GM04503 (cell line): ENCODE measurements around the gene TMX3.
A peak's percentile ranks its signal among the peaks of the same experiment; 100 is the strongest.

Experiments used
- DNase-seq: peaks from one replicate; pipeline ENCODE4 v3.0.0-alpha.2; 2012; ENCODE audit warnings: low read depth

The TMX3 gene, protein sequence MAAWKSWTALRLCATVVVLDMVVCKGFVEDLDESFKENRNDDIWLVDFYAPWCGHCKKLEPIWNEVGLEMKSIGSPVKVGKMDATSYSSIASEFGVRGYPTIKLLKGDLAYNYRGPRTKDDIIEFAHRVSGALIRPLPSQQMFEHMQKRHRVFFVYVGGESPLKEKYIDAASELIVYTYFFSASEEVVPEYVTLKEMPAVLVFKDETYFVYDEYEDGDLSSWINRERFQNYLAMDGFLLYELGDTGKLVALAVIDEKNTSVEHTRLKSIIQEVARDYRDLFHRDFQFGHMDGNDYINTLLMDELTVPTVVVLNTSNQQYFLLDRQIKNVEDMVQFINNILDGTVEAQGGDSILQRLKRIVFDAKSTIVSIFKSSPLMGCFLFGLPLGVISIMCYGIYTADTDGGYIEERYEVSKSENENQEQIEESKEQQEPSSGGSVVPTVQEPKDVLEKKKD

DNA sequence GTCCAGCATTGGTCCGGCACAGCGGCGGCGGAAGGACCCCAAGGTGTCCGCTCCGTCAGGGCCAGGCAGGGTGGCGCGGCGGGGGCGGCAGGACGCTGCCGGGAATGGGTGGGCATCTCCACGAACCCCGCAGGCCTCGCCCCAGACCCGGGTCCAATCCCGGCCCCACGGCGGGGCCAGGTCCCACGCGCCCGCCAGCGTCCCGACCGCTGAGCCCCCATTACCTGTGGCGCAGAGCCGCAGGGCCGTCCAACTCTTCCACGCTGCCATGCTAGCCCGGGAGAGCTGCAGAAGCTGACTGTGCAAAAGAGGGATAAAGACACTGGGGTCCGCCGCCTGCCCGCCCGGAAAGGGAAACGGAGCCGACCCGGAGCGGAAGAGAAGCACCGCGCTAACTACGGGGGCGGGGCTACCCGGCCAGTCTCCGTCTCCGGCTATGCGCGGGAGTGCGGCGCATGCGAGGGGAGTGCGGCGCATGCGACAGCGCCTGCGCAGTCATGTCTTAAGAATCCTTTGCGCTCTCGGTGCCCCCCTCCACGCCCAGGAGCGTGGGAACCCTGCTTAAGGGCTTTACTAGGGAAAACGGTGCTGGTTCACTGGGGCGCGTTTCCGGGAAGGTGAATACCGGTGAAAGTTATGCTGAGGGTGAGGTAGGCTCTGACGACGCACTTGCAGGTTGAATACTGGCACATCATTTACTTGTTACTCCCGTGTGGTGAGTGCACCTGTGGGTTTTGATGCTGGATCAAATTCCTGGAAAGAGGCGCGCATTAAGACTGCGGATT lies at the start of gene TMX3:
Gene TMX3 (minus strand): TSS at position 397 of the 785 bp plus-strand sequence. CDS start 127 bp downstream, at position 270.
- DNase-seq, result peak; percentile 50

DNA sequence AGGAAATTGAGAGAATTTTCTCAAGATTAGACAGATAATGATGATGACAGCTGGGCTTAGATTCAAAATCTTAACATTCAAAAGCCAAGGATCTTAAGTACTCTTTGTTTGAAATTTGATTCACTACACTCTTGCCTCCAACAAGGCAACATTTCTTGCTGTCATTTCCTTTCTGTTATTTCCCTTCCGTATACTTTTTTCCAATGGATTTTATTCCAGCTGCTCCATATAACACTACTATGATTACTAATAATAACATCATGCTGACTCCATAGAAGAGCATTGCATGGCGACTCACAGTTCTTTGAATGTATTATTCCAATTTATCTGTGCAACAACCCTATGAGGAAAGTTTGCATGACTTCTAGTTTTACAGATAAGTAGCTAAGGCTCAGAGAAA lies 49.1 kb upstream of the TMX3 start:
- DNase-seq, result no peak

- DNase-seq, result no peak
Observed at GRCh38 chr18:68763083-68763482, 48.2 kb upstream of the TMX3 start.

DNA sequence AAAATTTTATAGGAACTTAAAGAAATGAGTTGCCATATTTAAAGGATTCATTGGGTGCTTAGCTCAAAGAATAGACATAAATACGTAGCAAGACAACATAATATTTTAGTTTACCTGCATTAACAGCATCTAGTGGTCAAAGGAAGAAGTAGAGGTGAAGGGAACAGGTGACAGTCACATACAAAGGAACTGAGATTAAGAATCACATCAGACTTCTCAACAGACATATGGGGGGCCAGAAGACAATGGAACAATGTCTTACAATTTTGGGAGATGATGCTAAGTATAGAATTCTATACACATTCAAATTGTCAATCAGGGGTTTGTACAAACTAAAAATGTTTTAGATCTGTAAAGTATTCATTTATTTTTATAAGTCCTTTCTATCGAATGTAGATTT lies 44.4 kb upstream of the TMX3 start:
- no peak for DNase-seq

DNA sequence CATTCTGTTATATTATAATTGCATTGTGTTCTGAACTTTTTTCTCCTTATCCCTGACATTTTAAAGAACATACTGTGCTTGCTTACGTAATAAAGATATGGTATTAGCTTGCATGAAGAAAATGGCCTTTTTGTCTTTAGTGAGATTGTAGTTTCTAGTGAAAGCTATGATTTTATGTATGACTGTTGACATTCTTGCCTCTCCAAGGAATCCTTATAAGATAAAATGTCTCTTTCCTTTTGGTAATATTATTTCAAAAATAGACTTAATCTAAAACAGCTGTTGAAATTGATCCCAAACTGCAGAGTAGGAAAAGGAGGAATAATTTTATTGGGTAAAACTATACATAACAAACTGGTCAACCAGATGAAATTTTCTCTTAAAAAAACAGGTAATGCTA lies 42.2 kb upstream of the TMX3 start:
- DNase-seq, result no peak

DNA sequence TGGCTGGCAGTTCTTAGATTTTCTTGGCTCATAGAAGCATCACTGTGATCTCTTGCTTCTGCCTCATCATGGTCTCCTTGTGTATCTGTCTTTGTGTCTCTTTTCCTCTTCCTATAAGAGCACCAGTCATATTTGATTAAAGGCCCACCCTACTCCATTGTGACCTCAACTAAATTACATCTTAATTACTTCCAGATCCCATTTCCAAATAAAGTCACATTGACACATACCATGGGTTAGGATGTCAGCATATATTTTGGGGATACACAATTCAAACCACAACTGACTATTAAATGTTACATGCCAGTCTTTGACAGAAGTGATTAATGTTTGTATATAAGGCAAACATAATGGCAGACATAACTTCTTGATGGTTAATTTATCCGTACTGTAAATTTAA lies 27.3 kb upstream of the TMX3 start:
- no peak for DNase-seq

GRCh38 chr18:68740966-68741365 lies 26.1 kb upstream of the TMX3 start:
- DNase-seq, result no peak

DNA sequence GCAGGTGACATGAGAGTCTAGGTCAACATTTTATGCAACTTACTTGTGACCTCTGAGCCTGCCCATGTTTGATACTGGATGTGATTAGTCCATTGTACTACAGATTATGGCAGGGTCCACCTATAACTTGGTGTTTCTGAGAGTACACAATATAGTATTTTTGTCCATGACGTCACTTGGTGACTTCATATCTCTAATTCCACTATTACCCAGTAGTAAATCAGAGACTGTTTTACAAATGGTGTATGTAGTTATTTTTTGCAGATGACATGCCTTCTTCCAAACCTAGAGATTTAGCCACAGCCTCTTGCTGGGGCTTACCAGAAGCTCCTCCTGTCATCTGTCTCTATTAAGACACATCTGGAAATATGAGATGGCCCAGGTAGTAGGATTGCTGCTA lies 24.6 kb upstream of the TMX3 start:
- DNase-seq, result no peak

GRCh38 chr18:68738564-68738963 lies 23.7 kb upstream of the TMX3 start:
- DNase-seq, result no peak

DNA sequence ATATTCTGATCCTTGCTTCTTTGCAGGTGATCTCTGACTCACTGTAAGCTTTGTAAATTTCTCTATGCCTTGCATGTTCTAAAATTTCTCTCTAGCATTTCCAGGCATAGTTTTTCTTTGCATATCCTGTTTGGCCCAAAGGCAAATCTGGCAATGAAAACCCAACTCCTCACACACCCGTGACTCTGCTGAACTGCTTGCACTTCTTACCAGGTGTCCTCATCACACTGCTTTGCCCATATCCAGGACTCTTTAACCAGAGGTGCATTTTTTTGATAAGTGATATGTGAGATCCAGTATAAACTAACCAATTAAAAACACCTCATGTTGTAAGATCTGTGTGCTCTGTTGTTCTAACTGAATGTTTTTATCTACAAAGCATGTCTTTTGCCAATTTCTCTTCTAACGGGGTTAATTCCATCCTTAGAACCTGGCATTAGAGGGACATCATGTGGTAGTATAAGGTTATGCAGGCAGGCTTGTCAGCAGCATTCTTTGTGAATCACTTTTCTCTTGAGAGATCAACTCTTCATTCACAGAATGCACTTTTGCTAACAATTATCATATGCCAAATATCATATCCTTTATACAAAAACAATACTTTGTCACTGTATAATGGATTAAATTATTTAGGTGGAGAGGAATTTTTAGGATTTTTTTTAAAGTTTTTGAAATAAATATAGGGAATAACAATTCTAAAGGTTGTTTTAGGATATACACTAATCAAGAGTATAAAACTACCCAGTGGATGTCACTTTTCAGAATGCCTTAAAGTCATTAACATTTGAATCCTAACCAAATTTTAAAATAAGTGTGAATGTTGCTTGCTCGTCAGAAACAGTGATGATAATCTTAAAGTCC lies 20.8 kb upstream of the TMX3 start:
- no peak for DNase-seq

DNA sequence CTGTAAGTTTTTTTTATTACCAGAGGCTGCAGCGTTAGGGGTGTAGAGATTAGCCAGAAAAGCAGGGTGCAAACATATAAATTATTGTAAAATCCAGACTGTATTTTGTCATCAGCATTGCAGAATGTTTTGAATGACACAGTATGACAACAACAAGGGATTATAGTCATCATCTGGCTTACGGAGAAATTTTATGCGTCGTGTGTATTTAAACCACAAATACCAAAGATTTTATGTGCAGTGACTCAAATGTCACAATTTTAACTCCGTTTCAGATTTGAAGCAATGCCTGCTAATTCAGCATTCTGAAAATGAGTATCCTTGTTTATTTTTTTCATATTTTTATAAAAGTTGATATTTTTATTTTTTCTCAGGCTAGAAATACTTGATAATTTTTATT lies 19.4 kb upstream of the TMX3 start:
- no peak for DNase-seq

DNA sequence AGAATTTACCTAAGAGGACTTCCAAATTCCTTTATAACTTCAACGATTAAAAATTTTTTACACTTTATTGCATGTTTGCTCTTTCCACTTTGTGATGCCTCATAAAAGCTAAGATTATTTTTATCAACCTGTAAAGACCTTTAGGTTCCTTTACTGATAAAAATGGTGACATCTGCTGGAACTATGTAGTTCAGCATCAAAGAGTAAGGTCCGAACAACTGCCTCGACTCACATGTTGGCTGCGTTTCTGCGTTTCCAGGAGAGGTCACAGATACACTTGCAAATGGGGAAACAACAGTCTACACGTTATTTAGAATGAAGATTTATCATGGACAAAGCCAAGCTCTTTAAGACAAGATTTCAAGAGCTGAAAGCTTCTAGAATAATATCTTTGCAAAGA lies 18.8 kb upstream of the TMX3 start:
- DNase-seq, result no peak

DNA sequence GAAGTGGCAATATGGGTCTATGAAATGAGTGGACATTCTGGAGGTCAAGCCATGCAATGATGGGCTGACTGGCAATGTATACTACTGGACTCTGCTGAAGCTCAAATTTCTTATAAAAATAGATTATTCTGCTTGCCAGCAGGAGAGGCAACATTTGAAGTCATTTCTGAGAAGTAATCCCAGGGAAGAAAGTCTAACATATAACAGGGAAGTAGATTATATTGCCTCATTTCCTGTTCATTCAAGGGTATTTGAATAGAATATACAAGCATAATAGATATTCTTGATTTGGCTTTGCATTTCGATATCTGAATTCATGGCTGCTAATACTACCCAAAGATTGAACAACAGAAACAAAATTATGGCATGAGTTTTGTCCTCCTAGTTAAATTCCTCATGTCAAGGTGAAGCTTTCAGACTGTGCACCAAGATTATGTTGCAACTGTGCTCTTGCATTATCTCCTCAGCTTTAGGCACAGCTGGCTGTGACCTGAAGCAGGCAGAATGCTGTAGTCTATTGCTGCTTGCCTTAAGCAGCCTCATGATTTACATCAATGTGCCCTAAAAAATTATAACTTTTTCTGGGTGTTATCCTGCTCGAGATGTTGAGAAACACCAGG lies 13.3 kb upstream of the TMX3 start:
- DNase-seq, result no peak

DNA sequence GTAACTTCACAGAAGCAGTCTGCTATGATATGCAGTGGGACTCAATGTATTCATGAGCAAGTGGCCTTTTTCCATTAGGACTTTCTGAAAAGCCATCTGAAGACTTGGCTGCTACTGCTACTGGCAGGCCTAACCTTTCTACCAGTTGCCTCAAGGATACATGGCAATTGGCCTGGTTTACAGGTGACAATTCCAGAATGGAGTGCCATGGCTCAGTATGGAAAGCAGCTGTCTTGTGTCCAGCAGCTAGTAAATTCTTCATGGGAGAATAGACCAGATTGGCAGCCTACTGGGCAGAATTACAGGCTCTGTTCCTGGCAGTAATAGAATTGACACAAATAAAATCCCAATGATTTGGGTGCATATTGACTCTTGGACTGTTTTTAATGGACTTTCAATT lies 12.6 kb upstream of the TMX3 start:
- DNase-seq, result no peak

DNA sequence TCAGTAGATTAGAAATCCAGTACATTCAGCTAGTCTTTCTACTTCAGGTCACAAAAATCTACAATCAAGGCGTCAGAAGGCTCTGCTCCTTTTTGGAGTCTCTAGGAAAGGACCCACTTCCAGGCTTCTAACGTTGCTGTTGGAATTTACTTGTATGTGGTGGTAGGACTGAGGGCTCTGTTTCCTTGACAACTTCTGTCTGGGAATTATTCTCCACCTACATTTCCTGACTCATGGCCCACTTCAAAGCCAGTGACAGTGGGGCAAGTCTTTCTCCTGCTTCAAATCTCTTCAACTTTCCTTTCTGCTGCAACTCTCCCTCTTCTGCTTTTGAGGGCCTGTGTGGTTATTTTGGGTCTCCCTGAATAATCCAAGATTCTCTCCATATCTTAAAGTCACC lies 10.4 kb upstream of the TMX3 start:
- no peak for DNase-seq

- DNase-seq, result no peak
Observed at GRCh38 chr18:68724021-68724420, 9.1 kb upstream of the TMX3 start.

DNA sequence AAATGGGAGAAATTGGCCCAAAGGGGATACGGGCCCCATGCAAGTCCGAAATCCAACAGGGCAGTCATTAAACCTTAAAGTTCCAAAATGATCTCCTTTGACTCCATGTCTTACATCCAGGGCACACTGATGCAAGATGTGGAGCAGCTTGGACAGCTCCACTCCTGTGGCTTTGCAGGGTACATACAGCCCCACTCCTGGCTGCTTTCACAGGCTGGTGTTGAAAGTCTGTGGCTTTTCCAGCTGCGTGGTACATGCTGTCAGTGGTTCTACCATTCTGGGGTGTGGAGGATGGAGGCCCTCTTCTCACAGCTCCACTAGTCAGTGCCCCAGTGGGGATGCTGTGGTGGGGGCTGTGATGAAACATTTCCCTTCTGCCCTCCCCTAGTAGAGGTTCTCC lies 8.6 kb upstream of the TMX3 start:
- no peak for DNase-seq

GRCh38 chr18:68722821-68723220 lies 7.9 kb upstream of the TMX3 start:
- DNase-seq, result no peak

- no peak for DNase-seq
Observed at GRCh38 chr18:68721681-68722583, 7.0 kb upstream of the TMX3 start.

DNA sequence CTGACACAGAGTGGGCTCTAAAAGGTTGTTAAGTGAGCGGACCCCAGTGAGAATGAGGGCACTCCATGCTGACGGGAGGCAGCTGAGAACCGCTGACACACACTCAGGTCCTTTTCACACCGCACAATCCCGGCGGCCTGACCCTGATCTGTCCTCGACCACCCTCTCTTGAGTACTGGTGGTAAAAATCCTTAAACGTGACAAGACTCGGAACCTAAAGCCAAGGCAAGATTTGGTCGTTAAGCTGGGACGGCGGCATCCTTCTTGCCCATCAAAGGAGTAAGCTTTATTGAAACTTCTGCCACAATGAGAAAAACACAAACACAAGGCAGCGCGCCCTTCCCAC lies 569 bp downstream of the TMX3 start:
- no peak for DNase-seq

- DNase-seq, result no peak
Observed at GRCh38 chr18:68713796-68714195, 1.1 kb downstream of the TMX3 start.
